Measurements from ENCODE around the gene FAM151A. TPM values are rescaled to one million over a fixed set of nuclear protein-coding genes. Genes with fewer than 3 reads are reported as not detected.

Gene FAM151A
- total and polyA plus RNA-seq, 2 of the 13 experiments (the other 11 are each of a cell fraction or from before 2014, with no cell fraction given): 0.29 to 3.6 TPM

GRCh38 chr1:54567961-54568360, 55.4 kb downstream of the FAM151A start (continued):
- no peak for TF ChIP-seq CCAR2 (optimal IDR thresholded peaks at IDR 0.05; ENCODE audit: low read depth, low read length)
- TF ChIP-seq NBN (conservative IDR thresholded peaks at IDR 0.05): no peak
- no peak for TF ChIP-seq MLXIP (CRISPR knock-in tag; IDR thresholded peaks at IDR 0.05; ENCODE audit: borderline replicate concordance)
- no peak for TF ChIP-seq LRRFIP1 (CRISPR knock-in tag; conservative IDR thresholded peaks at IDR 0.05)

- ATAC-seq (no peak), DNase-seq (ENCODE audit: low spot score) (no peak), FAIRE-seq (no peak)
- Histone ChIP-seq H3K9me3 (ENCODE audit: low read length) (no peaks in the 10 kb centered on the region), H3K4me1 (ENCODE audit: insufficient read depth, low read length) (peaks cover 49% of the 10 kb centered on the region), H4K20me1 (ENCODE audit: insufficient read depth, low read length) (no peaks in the 10 kb centered on the region), H3K4me3 (replicated peaks in 1 of 3; ENCODE audit: insufficient read depth in 1 of 3, low read depth in 2 of 3, low read length in 3 of 3) (no peak overlapping the region), H3K79me2 (ENCODE audit: insufficient read depth, low read length) (no peaks in the 10 kb centered on the region), H3K9ac (ENCODE audit: insufficient read depth, low read depth, low read length) (no peak overlapping the region), H3K27ac (ENCODE audit: extremely low read length, insufficient read depth, low read length) (no peak overlapping the region), H3K36me3 (replicated peaks in 1 of 2; ENCODE audit: control insufficient read depth in 1 of 2, insufficient read depth in 2 of 2, low read length in 2 of 2) (no peaks in the 10 kb centered on the region), H2AFZ (ENCODE audit: low read length) (no peak overlapping the region), H3K4me2 (ENCODE audit: low read depth, low read length) (no peak overlapping the region), H3K27me3 (ENCODE audit: control insufficient read depth in 1 of 2, insufficient read depth in 2 of 2, low read length in 2 of 2) (no peaks in the 10 kb centered on the region)
- no TSS peak for BruUV-seq (replicated peaks)
- in situ Hi-C loops (cut with HindIII; ENCODE audit: extremely low pct_ligation_motif_present, low pct_unique_long_range_greater_than_20kb): no loop called here
- CTCF ChIA-PET (ENCODE audit: low intra/inter-chr PET ratio, low total read pairs): no interaction called here
- WGBS (ENCODE audit: low lambda C conversion rate): 80% methylated on average over 5 of the region's 5 CpGs
- POLR2A ChIA-PET: interaction anchor here (1.0 to 3.8 kb wide), 3 partner anchors 11 to 13 kb away, joined by 3 to 14 read pairs (median 13); no protein-coding TSS in a partner anchor
- intact Hi-C loops (cut with micrococcal nuclease; ENCODE audit: unreplicated experiment): no loop called here
- TF ChIP-seq TFAP4 (IDR thresholded peaks at IDR 0.05; ENCODE audit: borderline replicate concordance, low read depth) (no peak), ZNF562 (CRISPR knock-in tag; IDR thresholded peaks at IDR 0.05; ENCODE audit: borderline replicate concordance) (no peak), ZSCAN30 (CRISPR knock-in tag; IDR thresholded peaks at IDR 0.05) (no peak), ZNF580 (CRISPR knock-in tag; IDR thresholded peaks at IDR 0.05; ENCODE audit: borderline replicate concordance, low read depth) (no peak), NFRKB (IDR thresholded peaks at IDR 0.05) (no peak), RFX3 (CRISPR knock-in tag; IDR thresholded peaks at IDR 0.05) (no peak), ZNF430 (CRISPR knock-in tag; IDR thresholded peaks at IDR 0.05) (no peak), ZBTB25 (CRISPR knock-in tag; IDR thresholded peaks at IDR 0.05) (no peak), ZNF768 (CRISPR knock-in tag; IDR thresholded peaks at IDR 0.05) (no peak), AKAP8 (CRISPR knock-in tag; IDR thresholded peaks at IDR 0.05) (no peak), ZNF350 (CRISPR knock-in tag; IDR thresholded peaks at IDR 0.05; ENCODE audit: borderline replicate concordance, low read depth) (no peak), SP1 (IDR thresholded peaks at IDR 0.05) (no peak), SP1 (CRISPR knock-in tag; IDR thresholded peaks at IDR 0.05) (no peak)
Measured at GRCh38 chr1:54566438-54567141, 56.7 kb downstream of the FAM151A start.

All from HepG2 (cell line).